NCI-H146 treated with DMSO at 0.1 percent for 48 hours (cell line): ENCODE data around the gene PSMG3.
"Not testable (repeated sequence)": the region's sequence is repeated elsewhere in the genome, so short reads cannot be mapped to it uniquely, and the experiment has no call there.

Source experiments
- DNase-seq: peaks from one replicate; lab custom pipeline; 2025; ENCODE audit not compliant: unreplicated experiment; lab: John Stamatoyannopoulos, UW

PSMG3 gene

DNA sequence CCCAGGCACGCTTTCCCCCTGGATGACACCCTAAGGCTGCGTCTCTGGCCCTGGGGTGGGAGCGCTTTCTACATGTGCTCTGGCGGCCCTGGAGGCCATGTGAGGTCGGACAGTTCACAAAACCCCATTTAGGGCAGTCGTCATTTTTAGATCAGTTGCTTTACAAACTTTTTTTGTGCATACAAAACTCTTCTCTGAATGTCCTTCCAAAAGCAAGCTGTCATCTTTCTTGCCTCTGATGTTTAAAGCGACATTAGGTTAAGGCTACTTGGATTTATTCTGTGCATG lies 33.4 kb downstream of the PSMG3 start:
- DNase-seq, result no peak

DNA sequence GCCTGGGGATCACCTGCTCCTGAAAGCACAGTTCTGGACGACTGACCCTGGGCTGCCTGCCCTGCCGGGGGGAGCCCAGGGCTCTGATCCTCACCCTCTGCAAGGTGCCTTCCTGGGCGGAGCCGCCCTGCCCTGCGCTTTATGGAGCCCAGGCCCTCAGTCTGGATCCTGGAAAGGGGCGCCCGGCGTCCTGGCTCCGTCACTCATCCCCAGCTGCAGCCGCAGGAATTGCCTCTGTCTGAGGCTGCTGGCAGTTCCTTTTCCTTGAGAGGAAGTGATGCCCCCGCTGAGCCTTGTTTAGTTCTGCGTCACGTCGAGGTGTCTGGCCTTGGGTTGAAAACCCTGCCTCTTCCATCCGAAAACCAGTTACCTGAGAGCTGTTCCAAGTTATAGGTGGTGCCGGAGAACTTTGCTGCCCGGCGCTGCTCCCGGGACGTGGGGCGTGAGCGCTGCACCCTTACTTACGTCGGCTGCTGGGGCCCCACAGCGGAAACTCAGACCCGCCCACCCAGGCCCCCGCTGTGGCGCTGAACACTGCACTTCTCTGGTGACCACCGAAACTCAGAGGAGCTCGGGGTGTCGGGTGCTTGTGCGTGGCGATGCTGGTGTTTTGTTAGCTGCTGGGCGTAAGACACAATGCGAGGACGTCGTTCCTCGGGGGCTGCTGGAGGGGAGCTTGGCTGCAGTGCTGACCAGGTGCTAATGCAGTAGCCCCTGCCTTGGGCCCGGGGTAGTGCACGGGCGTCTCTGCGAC lies 34.0 kb downstream of the PSMG3 start:
- DNase-seq, result no peak

DNA sequence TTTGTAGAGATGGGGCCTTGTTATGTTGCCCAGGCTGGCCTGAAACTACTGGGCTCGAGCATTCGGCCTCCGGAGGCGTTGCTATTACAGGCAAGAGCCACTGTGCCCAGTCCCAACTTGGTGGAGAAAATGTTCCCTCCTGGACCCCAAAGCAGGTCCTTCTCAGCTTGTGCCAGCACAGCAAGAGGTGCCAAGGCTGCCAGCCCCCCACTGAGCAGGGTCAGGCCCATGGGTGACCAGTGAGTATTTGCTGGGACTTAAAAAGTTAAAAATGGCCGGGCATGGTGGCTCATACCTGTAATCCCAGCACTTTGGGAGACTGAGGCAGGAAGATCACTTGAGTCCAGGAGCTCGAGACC lies 34.8 kb downstream of the PSMG3 start:
- DNase-seq, result no peak

DNA sequence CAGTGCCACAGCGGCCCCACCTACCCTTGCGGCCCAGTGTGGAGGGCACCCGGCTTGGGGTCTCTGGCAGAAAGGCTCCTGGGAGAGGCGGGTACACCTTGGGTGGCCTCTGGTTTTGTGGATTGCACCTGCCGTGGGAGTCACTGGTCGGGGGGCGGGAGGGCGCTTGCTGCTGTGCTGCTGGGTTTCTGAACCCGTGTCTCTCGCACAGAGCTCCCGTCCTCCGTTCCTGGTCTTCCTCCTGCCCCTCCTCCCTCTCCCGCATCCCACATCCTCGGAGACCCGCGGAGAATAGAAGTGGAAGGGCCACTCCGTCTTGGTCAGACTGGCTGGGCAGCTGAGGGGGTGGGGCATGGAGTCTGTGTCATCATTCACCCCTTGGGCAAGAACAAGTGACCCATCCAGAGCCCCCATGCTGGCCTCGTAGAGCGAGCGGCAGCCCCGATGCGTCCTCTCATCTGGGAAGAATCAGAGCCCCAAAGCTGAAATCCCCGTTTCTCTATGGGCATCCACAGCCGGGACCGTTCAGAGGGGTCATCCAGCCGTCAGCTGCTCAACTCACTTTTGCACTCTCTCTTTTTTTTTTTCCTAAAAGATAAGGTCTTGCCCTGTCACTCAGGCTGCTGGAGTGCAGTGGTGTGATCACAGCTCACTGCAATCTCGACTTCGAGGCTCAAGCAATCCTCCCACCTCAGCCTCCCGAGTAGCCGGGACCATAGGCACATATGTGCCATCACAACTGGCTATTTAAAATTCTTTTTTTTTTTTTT lies 35.3 kb downstream of the PSMG3 start:
- DNase-seq, result no peak

DNA sequence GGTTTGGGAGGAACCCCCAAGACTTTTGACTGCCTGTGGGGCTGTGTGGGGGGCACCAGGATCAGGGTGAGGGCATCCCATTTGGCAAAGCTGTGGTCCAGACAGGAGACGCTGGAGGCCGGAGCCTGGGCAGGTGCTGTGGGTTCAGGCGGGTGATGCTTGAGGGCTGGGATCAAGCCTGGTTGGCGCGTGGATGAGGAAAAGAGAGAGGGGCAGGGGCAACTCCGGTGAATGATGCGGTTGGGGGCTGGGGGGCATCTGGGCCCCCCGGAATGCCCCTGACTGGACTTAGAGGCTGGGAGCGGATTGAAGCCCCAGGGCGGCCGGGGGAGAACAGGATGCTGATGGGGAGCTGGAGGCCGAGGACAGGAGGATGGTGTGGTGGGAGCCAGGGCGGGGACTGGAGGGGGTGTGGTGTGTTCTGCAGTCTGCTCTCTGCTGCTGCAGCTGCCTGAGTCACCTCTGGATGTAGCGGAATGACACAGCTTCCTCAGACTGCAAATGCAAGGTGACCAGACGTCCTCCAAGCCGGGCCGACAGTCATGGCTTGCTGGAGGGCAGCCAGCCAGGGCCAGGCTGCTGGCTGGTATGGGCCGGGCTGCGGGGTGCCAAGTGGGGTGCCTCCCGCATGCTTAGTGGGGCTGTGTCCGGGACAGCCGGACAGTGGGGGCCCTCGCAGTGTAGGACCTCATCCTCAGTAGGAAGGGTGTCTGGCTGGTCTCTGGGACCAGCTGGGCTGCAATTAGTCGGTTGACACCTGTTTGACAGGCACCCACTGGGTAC lies 36.1 kb downstream of the PSMG3 start:
- no peak for DNase-seq

DNA sequence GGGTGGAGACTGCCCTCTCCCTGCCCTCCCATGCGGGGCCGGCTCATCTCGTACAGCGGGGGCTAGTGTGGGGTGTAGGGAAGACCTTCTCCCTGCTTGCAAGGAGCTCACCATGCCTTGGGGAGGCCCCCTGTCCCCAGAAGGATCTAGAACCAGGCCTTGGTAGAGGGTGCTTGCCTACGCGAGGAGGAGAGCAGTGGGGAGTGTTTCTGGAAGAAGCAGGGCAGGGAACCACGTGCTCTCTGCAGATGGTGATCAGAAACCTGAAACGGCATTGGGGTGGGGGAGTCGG lies 36.6 kb downstream of the PSMG3 start:
- DNase-seq, result no peak

DNA sequence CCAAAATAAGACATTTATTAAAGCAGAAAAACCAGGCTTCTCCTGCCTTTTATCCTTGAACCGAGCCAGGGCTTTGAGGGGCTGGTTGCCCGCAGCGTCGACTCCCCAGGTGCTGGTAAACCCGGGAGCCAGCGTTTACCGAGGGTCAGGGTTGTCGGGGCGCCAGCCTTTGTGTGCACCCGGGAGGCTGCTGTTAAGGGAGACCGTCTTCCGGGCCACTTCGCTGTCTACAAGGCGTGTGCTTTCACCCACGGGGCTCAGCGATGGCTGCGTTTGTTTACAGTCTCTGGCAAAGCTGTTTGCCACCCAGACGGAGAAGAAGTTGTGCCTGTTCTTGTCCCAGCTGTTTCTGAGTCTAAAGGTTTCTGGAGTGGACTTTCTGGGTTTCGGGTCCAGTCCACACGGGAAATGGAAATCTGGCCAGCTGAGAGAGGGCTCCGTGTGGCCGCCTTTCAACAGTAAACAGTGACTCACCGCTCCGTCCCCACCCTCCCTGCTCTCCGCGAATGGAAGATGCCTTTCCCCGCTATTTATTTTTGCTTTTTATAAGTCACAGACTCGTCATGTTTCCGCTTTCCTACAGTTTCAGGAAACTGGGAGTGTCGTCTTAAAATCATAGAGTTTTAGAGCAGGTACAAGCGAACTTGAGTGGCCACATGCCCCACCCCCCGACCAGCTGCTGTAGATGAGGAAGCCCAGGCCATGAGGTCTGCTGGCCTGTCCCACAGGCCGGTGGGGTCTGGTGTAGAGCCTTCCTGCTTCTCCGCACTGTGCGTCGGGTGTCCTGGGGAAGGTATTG lies 37.2 kb downstream of the PSMG3 start:
- DNase-seq, result no peak

DNA sequence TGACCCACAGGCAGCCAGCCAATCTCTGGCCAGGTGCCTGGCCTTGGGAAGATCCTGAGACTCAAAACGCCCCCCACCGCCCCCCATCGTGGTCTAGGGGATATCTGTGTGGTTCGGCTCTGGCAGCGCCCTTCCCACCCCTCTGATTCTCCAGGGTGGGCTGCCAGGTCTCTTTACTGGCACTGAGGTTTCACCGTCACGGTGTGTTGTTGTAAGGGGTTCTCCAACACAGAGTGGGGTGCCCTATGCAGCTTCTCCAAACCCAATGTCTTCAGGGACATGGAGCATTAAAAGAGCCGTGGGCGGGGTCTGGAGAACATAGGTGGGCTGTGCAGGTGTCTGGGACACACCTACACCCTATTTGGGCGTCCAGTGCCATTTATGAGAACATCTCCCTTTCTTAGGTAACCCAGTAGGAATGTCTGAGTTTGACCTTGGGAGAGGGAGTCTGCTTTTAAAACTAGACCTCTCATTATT lies 37.8 kb downstream of the PSMG3 start:
- DNase-seq, result no peak

DNA sequence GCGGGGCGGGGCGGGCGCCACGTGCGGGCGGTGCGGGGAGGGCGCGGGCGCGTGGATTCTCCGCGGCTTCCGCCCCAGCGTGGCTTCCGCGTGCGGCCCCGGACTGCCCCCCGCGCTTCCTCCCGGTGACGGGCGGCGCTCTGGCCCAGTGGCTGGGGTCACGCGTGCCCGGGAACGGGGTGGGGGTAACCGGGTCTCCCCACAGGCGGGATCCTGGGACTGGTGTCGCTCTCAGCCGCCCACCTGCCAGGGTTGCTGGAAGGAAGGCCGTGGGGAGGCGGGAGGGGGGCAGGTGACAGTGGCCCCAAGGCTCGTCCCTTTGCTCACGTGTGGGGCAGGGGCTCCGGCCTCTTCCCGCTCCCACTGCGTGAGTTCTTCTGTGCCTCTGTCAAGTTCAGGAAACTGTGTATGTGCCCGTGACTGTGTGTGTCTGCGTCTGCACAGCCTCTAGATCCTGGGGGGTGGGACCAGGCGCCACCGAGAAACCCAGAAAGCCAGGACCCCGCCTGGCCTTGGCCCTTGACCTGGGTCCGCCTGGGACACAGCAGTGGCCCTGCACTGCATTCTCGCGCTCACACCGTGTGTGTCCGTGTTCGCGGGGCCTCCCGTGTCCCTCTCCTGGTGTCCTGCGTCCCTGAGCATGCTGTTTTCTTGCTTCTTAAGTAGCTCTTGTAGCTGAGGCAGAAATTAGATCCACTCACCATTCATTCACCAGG lies 38.4 kb downstream of the PSMG3 start:
- no peak for DNase-seq

DNA sequence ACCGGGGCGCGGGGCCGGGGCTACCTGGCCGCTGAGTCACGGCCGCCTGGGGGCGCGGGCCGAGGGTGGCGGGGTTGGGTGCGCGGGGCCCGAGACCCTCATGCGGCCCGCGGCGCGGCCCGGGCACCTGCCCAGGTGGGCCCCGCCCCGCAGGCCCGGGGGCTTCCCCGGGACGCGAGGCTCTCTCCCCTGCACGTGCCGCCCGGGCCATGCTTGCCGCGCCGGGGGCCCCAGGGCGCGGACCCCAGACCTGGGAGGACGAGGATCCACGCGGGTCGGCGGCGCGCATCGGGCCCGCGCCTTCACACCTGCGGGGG lies 38.9 kb downstream of the PSMG3 start:
- DNase-seq, result no peak

DNA sequence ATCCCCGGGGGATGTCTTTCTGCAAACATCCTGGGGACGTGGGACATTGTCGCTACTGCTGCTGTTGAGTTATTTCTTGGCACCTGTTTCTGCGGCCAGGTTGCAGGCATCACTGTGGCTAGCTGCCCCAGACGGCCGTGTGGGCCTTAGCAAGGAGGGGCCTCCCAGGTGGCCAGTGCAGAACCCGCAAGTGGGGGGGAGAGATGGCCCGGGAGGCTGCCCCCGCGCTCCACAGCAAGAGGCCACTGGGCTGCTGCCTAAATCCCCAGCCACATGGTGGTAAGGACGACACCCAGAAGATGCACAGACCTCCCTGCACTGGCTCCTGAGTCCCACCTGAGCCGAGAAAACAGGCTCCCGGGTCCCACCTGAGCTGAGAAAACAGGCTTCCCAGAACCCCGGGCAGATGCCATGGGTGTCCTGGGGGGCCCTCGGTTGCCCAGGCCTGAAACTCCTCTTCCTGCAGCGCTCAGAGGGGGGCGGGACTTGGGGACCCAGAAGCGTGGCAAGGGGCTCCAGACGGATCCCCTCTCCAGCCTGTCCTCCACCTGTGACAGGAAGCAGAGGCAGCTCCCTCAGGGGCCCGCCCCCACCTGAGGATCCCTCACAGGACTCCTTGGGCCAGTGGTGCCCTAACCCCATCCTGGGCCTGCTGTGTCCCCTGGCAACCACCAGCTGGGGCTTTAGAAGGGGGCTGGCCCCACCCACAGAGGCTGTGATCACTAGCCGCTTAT lies 40.3 kb downstream of the PSMG3 start:
- DNase-seq, result no peak

DNA sequence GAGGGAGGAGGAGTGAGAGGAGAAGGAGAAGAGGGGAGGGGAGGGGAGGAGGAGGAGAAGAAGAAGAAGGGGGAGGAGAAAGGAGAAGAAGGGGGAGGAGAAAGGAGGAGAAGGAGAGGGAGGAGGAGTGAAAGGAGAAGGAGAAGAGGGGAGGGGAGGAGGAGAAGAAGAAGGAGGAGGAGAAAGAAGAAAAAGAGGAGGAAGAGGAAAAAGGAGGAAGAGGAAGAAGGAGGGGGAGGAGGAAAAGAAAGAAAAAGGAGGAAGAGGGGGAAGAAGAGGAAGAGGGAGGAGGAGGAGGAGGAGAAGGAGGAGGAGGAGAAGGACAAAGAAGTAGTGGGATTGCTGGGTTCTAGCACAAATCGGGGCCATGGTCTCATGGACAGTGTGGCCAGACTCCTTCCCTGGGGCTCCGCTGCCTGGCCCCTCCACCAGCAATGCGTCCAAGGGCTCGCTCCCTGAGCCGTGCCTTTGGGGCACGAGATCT lies 43.5 kb downstream of the PSMG3 start:
- DNase-seq, result no peak

DNA sequence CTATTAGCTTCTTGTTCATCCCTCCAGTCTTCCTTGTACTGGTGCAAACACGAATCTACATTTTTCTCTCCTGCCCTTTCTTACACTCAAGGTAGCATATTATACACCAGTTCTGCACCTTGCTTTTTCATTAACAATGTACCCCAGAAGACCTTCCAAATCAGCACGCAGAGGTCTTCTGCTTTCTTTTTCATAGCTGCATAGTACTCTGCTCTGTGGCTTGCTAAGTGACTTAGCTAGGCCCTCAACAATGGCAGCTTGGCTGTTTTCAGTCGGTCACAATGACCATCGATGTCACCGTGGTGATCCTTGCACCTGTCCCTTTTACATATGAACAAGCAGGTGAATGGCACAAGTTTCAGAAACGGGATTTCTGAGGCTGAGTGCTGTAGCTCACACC lies 44.4 kb downstream of the PSMG3 start:
- no peak for DNase-seq

DNA sequence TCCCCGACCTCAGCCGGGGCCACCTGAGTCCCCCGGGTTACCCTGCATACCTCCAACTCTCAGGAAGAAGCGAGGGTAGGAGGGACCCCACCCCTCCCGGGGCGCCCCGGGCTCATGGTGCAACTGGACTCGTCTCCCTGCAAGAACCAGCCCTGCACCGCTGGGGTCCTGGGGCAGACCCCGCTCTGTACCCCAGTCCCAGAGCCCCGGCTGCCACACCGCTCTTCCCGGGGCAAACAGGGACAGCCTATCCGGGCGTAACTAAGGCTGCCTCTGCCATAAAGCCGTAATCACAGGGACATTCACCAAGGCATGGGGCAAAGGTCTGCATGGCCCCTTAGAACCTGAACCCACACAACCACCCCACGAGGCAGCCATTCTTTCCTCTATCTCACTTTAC lies 46.0 kb downstream of the PSMG3 start:
- DNase-seq, result no peak

DNA sequence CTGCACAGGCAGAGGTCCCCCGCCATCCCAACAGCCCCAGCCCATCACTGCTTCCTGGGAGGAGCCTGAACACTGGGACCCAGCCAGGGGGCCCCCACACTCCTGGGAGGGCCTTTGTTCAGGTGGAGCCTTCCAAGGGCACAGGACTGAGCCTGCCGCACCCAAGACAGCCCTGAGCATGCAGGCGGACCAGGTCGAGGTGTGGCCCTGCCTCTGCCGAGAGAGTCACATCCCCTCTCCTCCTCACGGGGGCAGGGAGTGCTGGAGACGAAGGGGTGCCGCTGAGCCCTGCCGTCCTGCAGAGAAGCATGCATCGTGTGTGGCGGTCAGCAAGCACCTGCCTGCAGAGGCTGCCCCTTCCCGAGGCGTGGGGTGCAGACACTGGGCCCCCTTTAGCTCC lies 46.6 kb downstream of the PSMG3 start:
- no peak for DNase-seq

DNA sequence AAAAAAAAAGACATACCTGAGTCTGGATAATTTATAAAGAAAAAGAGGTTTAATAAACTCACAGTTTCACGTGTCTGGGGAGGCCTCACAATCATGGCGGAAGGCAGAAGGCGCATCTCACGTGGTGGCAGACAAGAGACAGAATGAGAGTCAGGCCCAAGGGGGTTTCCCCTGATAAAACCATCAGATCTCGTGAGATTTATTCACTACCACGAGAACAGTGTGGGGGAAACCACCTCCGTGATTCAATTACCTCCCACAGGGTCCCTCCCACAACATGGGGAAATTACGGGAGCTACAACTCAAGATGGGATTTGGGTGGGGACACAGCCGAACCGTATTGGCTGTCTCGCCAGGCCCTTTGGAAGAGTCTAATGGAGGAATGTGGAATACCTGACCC lies 48.4 kb downstream of the PSMG3 start:
- no peak for DNase-seq

DNA sequence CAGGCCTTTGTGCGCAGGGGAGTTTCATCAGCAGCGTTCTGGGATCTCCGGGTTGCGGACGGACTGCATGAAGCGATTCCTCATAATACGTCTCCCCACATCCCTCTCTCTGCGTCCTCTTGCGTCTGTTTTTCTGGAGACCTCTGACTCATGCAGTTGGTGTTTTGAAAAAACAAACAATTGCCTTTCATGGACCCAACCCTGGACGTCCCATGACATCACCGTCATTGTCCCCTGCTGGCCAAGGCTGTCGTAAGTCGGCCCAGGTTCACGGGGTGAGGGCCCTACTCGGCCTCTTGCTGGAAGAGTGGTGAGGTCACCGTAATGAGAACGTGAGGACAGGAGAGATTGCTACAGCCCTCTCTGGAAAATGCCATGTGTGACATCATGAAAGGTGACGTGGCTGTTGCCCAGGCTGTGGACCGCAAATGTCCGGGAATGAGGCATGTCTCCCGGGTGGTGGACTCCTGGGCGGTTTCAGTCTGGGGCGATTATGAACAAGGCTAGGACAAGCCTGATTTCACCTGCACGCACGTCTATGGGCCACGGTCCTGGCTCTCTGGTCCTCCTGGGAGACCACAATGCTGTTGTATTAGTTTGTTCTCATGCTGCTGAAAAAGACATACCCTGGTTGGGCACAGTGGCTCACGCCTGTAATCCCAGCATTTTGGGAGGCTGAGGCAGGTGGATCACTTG lies 49.1 kb downstream of the PSMG3 start:
- no peak for DNase-seq

DNA sequence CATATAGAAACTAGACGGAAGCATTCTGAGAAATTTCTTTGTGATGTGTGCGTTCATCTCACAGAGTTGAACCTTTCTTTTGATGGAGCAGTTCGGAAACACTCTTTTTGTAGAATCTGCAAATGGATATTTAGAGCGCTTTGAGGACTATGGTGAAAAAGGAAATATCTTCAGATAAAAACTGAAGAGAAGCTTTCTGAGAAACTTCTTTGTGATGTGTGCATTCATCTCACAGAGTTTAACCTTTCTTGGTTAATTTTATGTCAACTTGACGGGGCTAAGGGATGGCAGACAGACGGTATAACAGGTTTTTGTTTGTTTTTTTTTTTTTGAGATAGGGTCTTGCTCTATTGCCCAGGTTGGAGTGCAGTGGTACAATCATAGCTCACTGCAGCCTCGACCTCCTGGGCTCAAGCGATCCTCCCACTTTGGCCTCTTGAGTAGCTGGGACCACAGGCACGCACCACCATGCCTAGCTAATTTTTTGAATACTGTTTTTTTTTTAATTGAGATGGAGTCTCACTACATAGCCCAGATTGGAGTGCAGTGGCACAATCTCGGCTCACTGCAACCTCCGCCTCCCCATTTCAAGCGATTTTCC lies 50.4 kb downstream of the PSMG3 start:
- not testable (repeated sequence) for DNase-seq
